Brain microvascular endothelial cell (primary cell): Measurements from ENCODE around the gene THOC6.

ENCODE experiments used
- DNase-seq: peaks from one replicate; pipeline ENCODE4 v3.0.0-alpha.2; 2020
- H3K27ac ChIP-seq: fragments of 250-450 bp; sonication (Bioruptor Pico); 2 replicates; pipeline ENCODE4 v1.5.1; 2020; ENCODE audit warnings: mild to moderate bottlenecking, moderate library complexity
- H3K27me3 ChIP-seq: fragments of 250-450 bp; sonication (Bioruptor Pico); replicated peaks from 2 replicates; pipeline ENCODE4 v1.5.1; 2020; ENCODE audit warnings: mild to moderate bottlenecking
- H3K36me3 ChIP-seq: fragments of 250-450 bp; sonication (Bioruptor Pico); replicated peaks from 2 replicates; pipeline ENCODE4 v1.5.1; 2020; ENCODE audit warnings: mild to moderate bottlenecking
- H3K4me3 ChIP-seq: 2 replicates; pipeline ENCODE4 v1.5.1; 2011; ENCODE audit warnings: low read depth, mild to moderate bottlenecking, control low read depth, low read length, moderate library complexity
- CTCF ChIP-seq: IDR thresholded peaks from 2 replicates; pipeline ENCODE4 v1.5.1; 2011; ENCODE audit warnings: low read depth, mild to moderate bottlenecking, moderate library complexity, low read length, control low read depth, inconsistent platforms; ENCODE audit errors: missing control alignments
- in situ Hi-C: cut with HindIII; loops from 2 replicates; pipeline ENCODE4 v1.10.0; 2017; ENCODE audit warnings: low sequenced_read_pairs, low pct_ligation_motif_present

THOC6 gene

DNA sequence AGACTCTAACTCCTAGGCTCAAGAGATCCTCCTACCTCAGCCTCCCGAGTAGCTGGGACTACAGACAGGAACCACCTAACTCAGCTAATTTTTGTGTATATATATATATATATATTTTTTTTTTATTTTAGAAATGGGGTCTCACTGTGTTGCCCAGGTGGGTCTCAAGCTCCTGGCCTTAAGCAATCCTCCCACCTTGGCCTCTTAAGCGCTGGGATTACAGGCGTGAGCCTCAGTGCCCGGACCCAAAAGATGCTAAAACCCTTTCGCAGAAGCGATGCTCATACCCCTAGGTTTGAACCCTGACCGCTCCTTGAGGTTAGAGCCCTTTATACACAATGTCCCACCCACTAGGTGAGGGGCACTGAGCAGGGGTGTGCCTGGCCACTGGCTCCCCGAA is 13.3 kb upstream of the THOC6 start:
- peaks cover 56% of the 10 kb centered on the region for H3K27me3 ChIP-seq
- in situ Hi-C loops = no loop called here
- no peak for DNase-seq
- TF ChIP-seq CTCF = no peak
- H3K36me3 ChIP-seq = no peaks in the 10 kb centered on the region
- no peak overlapping the region for H3K27ac ChIP-seq
- H3K4me3 ChIP-seq = no peak overlapping the region

DNA sequence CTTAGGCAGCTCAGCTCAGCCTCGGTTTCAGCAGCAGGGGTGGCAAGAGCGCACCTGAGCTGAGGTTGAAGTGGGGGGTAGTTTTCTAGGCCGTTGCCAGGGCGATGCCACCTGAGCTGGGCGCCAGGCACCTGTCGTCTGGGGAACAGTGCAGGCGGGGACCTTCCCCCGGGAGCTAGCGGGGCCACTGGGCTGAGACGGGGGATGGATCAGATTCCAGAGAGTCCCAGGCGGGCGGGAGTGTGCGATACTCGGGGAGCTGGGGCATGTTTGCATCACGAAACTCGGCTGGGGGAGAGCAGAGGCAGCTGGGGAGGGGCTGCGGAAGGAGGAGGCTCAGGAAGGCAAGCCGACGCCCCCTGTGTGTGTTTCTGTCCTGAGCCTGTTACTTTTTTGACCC is 11.6 kb upstream of the THOC6 start:
- H3K27ac ChIP-seq = no peak overlapping the region
- DNase-seq = no peak
- peaks cover 53% of the 10 kb centered on the region for H3K27me3 ChIP-seq
- in situ Hi-C loops = no loop called here
- no peak overlapping the region for H3K4me3 ChIP-seq
- H3K36me3 ChIP-seq = no peaks in the 10 kb centered on the region
- no peak for TF ChIP-seq CTCF

- in situ Hi-C loops = no loop called here
- Histone ChIP-seq H3K36me3 (no peaks in the 10 kb centered on the region), H3K27ac (no peak within 1 kb of the TSS), H3K4me3 (no peak within 1 kb of the TSS), H3K27me3 (peaks cover 46% of the 10 kb centered on the region)
- TF ChIP-seq CTCF = no peak
- no peak for DNase-seq
Observed at GRCh38 chr16:3012828-3013420, 10.9 kb upstream of the THOC6 start, which contains the start of gene CLDN9. CLDN9 (plus strand) TSS chr16:3012923; CDS start chr16:3013363, 440 bp downstream.

- Histone ChIP-seq H3K27me3 (peaks cover 42% of the 10 kb centered on the region), H3K4me3 (no peak overlapping the region), H3K36me3 (no peaks in the 10 kb centered on the region), H3K27ac (no peak overlapping the region)
- TF ChIP-seq CTCF = peak; percentile 10
- in situ Hi-C loops = no loop called here
- no peak for DNase-seq
Observed at GRCh38 chr16:3013491-3013951, 10.3 kb upstream of the THOC6 start.

DNA sequence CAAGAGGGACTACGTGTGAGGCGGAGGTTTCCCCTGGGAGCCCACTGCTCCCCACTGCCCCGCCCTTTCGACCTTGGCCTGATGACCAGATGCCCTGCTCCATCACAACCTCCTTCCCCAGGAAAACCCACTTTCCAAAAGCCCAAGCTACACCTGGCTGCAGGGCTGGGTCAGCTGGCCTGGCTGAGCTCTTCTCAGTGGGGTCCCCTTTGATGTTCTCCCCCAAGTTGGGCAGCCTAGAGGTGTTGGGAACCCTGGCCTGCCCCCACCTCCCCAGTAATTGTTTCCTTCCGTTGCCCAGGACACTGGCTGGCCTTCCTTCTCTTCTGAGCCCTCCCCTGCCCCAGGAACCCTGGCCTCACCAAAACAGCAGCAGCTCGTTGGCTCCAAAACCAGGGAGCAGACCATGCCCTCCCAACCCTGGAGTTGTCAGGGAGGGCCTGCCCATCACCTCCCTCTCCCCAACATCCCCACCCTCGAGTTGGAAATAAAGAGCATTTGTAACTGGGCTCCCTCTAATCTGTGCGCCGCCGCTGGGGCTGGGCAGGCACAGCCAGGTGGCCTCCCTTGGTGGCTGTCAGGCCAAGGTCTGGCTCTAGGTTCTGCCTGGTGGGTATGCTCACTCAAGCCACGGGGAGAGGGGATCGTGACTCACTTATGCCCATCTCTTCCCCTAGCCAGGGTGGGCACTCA is 9.7 kb upstream of the THOC6 start:
- TF ChIP-seq CTCF = no peak
- H3K27me3 ChIP-seq = peaks cover 36% of the 10 kb centered on the region
- in situ Hi-C loops = no loop called here
- DNase-seq = no peak
- no peaks in the 10 kb centered on the region for H3K36me3 ChIP-seq
- H3K27ac ChIP-seq = no peak overlapping the region
- H3K4me3 ChIP-seq = no peak overlapping the region
